Mucosa of stomach (tissue), 1 donor: ENCODE data around the gene LSR.

Experiments
- H3K27me3 ChIP-seq: one replicate; pipeline ENCODE4 v1.7.0; 2013; ENCODE audit warnings: mild to moderate bottlenecking, low read length; ENCODE audit not compliant: control insufficient read depth, insufficient read depth
- H3K36me3 ChIP-seq: one replicate; pipeline ENCODE4 v1.7.0; 2013; ENCODE audit warnings: low read length; ENCODE audit not compliant: control insufficient read depth, insufficient read depth
- H3K4me1 ChIP-seq: one replicate; pipeline ENCODE4 v1.7.0; 2013; ENCODE audit warnings: mild to moderate bottlenecking, low read length; ENCODE audit not compliant: control insufficient read depth, insufficient read depth
- H3K4me3 ChIP-seq: one replicate; pipeline ENCODE4 v1.7.0; 2013; ENCODE audit warnings: low read length
- H3K9ac ChIP-seq: one replicate; pipeline ENCODE4 v1.7.0; 2013; ENCODE audit warnings: mild to moderate bottlenecking, low read length, moderate library complexity
- H3K9me3 ChIP-seq: one replicate; pipeline ENCODE4 v1.7.0; 2013; ENCODE audit warnings: mild to moderate bottlenecking, low read length, moderate library complexity; ENCODE audit not compliant: control insufficient read depth
- donor health status: Pancreatic carcinoma.

Gene LSR

GRCh38 chr19:35316560-35316959 lies 67.8 kb downstream of the LSR start:
- Histone ChIP-seq H3K9me3 (no peaks in the 10 kb centered on the region), H3K36me3 (no peaks in the 10 kb centered on the region), H3K4me3 (no peak overlapping the region), H3K27me3 (peaks cover 4% of the 10 kb centered on the region), H3K4me1 (peaks cover 7% of the 10 kb centered on the region), H3K9ac (no peak overlapping the region)
